GM21528 (cell line): Measurements from ENCODE around the gene FGGY.

Experiments used
- ATAC-seq: cut with Tn5 transposase; IDR thresholded peaks from one replicate; pipeline ENCODE4 v1.9.1; 2021; ENCODE audit warnings: mild to moderate bottlenecking, moderate library complexity; ENCODE audit not compliant: unreplicated experiment, low FRiP score

Gene FGGY

DNA sequence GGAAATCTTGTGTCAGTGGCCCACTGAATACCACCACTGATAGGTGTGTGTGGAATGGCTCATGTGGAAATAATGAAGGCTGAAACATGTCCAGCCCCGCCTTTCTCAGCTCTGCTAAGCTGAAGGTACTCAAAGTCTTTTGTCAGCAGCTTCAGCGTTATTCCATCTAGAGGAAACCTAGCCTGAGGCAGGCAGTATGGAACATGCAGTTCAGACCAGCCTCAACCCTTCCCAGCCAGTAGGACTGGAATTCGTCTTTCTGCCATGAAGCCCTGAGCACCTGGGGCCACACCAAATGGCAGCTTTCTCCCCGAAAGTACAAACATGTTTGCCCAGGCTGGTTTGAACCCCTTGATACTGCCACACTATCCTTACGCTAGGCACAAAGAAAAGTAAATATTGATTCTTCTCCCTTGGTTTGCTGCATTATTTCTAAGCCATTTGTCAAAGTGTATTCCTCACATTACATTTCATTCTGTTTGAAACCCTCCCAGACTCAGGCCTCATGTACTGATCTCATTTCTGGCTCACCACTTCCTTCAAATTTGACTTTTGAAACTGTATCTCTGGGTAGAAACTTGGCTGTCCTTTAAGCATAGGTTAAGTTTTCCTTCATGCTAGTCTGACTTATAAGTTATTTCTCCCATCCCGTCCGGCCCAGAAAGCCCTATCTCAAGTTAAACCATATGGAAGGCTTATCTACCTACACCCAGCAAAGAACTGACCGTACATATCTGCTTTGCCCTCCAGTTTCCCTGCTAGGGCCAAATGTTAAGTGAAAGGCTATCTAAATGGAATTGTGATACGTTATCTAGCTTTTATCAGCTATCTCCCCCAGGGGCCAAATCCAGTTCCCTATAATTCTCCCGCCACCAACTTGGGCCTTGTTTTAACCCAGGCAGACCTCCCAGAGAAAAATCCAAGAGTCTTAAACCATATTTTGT is 472.2 kb downstream of the FGGY start:
- no peak for ATAC-seq

DNA sequence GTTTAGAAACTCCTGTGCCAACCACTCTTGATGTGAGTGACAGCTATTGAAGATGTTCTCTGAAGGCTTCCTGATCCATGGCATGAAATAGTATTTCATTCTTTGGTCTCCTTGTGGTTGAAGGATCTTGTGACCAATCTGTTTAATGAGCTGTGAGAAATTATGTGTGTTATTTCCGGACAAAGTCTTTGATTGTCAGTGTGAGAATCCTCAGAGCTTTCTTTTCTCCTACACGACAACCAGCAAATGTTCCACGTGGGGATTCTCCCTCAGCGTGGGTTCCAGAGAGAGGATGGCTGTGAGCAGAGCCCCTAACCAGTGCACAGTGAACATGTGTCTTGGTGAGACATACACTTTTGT is 472.8 kb downstream of the FGGY start:
- ATAC-seq: no peak

DNA sequence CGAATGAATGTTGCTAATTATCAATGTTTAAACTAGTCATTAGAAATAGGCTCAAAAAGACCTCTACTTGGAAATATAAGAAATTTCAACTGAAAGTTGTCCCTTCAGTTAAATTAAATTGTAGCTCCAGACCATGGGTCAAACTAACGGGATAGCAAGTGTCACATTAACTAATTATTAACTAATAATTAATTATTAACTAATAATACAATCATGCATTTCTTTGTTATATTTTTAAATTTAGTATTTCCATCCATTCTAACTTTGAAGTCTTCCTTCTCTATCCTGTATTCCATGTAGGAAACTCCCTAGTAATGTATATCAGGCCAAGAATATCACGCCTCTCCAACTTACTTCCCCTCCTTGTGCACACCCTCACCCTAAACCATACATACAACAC is 474.5 kb downstream of the FGGY start:
- no peak for ATAC-seq

DNA sequence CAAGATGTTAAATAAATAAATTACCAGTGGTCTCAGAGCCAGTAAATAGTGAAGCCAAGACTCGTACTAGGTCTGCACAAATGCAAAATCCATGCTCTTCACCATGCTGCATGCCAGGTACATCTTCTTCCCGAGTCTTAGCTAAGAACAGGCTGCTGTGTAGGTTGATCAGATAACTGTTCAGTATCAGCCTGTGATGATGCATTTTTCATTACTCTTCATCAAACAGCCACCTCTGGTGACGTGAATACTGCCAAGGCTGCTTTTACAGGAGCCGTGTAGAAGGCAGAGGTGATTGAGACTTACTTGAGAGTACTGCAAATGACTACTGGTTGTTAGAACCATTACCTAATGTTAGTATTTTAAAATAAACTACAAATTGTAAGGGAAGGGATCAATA is 478.6 kb downstream of the FGGY start:
- no peak for ATAC-seq

DNA sequence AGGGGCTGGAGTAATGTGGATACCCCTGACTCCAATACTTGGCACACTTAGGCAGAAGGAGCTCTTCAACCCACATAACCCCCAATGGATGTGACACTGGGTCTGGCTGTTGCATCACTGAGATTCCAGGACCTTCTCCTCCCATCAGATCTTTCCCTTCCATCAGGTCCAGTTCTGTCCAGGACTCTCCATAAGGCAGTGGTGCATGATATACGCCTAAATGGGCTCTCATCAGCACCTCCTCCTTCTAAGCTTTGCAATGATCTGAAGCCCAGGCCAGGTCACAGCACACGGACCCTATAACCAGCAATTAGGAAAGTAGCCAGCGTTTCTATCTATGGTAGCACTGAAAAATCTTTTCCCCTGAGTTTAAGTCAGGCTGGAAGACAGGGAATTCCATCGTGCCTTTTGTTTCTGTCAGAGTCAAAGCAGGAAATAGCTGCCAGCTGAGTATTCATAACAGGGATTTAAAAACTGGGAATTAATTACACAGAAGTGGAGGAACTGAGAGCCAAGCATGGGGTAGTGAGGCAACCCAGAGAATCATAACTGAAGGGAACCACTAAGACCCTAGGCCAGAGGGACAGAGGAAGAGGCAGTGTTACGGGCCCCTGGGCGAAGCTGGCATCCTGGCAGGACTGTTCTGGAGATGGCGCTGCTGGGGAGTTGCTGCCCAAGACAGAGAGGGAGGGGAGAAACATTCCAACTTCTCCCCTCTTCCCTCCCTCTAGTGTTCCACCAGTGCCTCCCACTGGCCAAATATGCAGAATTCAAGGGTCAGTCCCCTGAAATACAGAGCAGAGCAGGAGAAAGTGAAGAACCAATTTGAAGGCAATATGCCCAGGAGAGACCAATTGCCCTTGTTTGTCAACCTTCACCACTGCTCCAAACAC is 480.3 kb downstream of the FGGY start:
- no peak for ATAC-seq

DNA sequence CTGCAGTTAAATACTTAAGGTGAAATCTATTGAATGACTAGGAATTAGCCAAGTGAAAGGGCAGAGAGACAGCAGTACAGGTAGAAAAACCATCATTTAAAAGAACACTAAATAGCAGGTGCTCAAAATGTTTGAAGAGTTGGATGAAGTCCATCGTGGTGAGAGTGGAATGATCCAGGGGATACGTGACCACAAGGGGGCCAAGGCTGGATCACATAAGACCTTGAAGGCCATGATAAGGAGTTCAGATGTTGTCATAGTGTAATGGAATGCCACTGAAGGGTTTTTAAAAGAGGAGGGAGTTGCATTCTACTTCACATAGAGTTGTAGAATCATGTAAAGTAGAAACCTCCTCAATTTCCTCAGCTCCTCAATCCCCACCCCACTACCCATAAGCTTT is 483.1 kb downstream of the FGGY start:
- ATAC-seq: no peak

DNA sequence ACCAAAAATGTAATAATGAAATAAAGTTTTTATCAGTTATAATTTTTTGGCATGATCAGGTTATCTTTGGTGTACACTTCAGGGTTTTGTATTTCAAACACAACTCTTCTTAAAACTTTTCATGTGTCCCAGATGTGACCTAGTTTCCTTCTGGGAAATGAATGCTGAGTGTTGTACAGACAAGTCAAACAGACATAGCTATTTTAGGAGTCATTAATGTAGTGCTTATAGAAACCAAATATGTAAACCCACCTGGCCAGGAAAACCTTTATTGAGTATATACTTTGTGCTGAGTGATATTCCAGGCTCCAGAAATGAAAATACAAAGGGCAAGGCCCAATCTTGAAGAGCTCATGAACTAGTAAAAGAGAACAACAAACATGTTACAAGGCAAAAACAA is 491.9 kb downstream of the FGGY start:
- ATAC-seq: no peak

DNA sequence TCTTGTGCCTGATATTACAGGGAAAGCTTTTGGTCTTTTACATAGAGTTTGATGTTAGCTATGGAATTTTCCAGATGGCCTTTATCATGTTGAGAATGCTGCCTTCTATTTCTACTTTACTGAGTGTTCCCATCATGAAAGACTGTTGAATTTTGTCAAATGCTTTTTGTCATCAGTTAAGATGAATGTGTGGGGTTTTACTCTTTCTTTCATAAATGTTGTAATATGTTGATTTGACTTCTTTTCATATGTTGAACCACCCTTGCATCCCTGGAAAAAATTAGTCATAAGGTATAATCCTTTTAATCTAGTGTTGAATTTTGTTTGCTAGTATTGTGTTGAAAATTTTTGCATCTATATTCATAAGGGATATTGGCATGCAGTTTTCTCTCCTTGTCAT is 501.7 kb downstream of the FGGY start:
- ATAC-seq: no peak

DNA sequence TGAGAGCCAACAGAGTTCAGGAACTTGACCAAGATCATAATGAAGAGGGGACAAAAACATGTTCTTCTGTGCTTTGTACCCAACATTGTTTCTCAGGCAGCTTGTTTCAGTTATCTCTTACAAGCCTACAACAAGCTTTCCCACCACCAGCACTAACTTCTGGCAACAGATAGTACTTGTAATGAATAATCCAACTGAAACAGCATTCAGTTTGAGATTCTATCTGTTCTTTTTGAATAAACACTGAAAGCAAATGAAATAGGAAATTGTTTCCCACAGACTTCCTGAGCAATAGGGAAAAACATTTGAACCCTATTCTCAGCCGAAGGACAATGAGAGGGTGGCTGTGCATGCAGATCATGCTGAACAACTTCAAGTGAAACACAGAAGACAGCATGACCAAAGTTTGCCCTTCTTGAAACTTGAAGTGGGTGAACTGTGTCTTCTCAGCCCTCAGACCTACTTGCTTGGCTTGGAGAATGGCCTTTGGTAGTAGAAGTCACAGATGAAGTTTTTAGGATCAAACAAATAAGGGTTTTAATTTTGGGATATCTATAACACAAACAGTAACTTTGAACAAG is 506.7 kb downstream of the FGGY start:
- no peak for ATAC-seq

DNA sequence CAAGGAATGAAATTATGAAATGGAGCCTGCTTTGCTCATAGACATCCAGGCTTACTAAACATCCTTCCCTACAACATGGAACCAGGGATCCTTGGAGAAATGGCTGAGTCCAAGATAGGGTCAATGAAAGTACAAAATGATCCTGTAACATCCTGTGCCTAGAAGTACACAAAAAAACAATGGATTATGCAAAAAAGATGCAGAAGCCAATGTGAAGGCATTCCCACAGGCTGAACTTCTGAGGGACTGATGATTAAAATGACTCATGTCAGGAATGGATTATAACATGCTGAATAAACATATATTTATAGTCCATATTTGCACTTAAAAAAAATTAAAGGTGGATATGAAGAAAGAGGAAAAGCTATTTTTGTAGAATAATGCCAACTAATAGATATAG is 507.4 kb downstream of the FGGY start:
- no peak for ATAC-seq

DNA sequence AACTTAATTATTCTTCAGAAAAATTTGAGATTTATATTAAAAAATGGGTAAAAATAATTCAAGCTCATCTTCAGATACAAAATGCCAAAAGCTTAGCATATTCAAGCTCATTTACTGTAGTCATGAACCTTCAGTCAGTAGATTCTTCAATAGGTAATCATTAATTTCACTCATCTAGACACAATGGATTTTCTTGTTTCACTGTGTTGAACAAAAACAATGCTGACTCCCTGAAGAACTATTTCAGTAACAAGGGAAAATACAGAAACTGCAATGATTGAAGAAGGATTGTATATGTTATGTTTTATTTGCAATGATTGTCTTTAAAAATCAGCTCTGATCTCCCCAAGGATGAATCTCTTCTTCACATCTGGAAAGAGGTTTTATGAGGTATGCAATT is 508.7 kb downstream of the FGGY start:
- no peak for ATAC-seq
